ENCODE measurements around the gene ATG9A.

Gene ATG9A

GRCh38 chr2:219277703-219278654 is 48.5 kb upstream of the ATG9A start:
- peak; percentile 44 for ATAC-seq

DNA sequence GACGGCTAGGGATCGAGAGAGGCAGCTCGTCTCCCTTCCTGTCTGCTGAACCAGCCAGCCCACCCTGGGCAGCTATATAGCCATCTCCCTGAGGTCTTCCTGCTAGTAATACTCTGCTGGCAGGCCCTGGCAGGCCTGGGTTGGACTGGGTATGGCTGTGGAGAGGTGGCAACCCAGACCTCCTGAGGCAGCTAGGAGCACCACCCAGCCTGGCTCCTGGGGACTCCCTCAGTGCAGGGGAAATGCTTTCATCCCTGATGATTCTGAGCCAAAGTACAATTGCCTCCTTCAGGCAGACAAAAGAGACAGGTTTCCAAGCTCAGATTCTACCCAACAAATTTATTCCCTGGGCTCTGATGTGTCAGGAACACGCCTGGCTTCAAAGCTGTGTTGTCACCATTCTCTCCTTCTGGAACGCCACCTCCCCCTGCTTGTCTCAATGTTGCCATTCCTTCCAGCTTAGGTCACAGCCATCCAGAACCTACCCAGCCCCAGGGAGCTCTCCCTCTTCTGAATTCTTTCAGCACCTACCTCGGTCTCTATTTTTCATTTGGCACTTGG is 45.0 kb upstream of the ATG9A start:
- no peak for TF ChIP-seq ZFP30 (CRISPR knock-in tag; IDR thresholded peaks at IDR 0.05)
- no peak for TF ChIP-seq ZNF565 (CRISPR knock-in tag; conservative IDR thresholded peaks at IDR 0.05; ENCODE audit: low read depth)
- no peak for TF ChIP-seq SNAI2 (CRISPR knock-in tag; IDR thresholded peaks at IDR 0.05)
- TF ChIP-seq ZNF70 (CRISPR knock-in tag; IDR thresholded peaks at IDR 0.05), result no peak
- TF ChIP-seq POU6F1 (CRISPR knock-in tag; IDR thresholded peaks at IDR 0.05; ENCODE audit: borderline replicate concordance, low read depth), result no peak
- no peak for TF ChIP-seq TOX (CRISPR knock-in tag; IDR thresholded peaks at IDR 0.05; ENCODE audit: borderline replicate concordance)
- TF ChIP-seq ISL1 (CRISPR knock-in tag; IDR thresholded peaks at IDR 0.05), result no peak
- TF ChIP-seq CSDC2 (CRISPR knock-in tag; IDR thresholded peaks at IDR 0.05), result no peak
- TF ChIP-seq ZNF8 (CRISPR knock-in tag; IDR thresholded peaks at IDR 0.05), result no peak
- peak; percentile 25 for ATAC-seq

More at GRCh38 chr2:219277703-219278654, 48.5 kb upstream of the ATG9A start:
- no peak for TF ChIP-seq ISL1 (CRISPR knock-in tag; IDR thresholded peaks at IDR 0.05)
- no peak for TF ChIP-seq OSR1 (CRISPR knock-in tag; IDR thresholded peaks at IDR 0.05)
- TF ChIP-seq, protein P1, sequence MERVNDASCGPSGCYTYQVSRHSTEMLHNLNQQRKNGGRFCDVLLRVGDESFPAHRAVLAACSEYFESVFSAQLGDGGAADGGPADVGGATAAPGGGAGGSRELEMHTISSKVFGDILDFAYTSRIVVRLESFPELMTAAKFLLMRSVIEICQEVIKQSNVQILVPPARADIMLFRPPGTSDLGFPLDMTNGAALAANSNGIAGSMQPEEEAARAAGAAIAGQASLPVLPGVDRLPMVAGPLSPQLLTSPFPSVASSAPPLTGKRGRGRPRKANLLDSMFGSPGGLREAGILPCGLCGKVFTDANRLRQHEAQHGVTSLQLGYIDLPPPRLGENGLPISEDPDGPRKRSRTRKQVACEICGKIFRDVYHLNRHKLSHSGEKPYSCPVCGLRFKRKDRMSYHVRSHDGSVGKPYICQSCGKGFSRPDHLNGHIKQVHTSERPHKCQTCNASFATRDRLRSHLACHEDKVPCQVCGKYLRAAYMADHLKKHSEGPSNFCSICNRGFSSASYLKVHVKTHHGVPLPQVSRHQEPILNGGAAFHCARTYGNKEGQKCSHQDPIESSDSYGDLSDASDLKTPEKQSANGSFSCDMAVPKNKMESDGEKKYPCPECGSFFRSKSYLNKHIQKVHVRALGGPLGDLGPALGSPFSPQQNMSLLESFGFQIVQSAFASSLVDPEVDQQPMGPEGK (CRISPR knock-in tag; IDR thresholded peaks at IDR 0.05; ENCODE audit: borderline replicate concordance), result no peak

DNA sequence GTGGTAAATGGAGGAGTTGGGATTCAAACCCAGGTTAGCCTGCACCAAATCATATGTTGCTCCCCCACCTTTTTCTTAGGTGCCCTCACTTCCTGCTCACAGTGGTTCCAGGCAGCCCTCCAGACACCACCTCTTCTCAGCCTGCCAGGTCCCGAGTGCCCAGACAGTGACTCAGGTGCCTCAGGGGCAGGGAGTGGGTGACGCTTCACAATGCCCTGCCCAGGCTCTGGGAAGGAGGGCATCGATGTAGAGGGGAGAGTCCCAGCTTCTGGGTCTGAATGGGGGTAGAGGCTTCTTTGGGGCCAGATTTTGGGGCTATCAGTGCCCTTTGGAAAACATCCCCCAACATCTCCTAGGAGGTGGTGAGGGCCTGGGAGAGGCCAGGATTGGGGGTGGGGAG is 44.5 kb upstream of the ATG9A start:
- TF ChIP-seq POU6F1 (CRISPR knock-in tag; IDR thresholded peaks at IDR 0.05; ENCODE audit: borderline replicate concordance, low read depth) (no peak), SNAI2 (CRISPR knock-in tag; IDR thresholded peaks at IDR 0.05) (no peak), OSR1 (CRISPR knock-in tag; IDR thresholded peaks at IDR 0.05) (no peak), ARNTL (CRISPR knock-in tag; IDR thresholded peaks at IDR 0.05; ENCODE audit: borderline replicate concordance, low read depth) (no peak), ZNF70 (CRISPR knock-in tag; IDR thresholded peaks at IDR 0.05) (no peak), PPARA (CRISPR knock-in tag; IDR thresholded peaks at IDR 0.05; ENCODE audit: borderline replicate concordance) (no peak), ZC3H10 (CRISPR knock-in tag; IDR thresholded peaks at IDR 0.05) (no peak), ZNF8 (CRISPR knock-in tag; IDR thresholded peaks at IDR 0.05) (no peak), TCF4 (CRISPR knock-in tag; IDR thresholded peaks at IDR 0.05; ENCODE audit: borderline replicate concordance) (no peak), TSHZ2 (CRISPR knock-in tag; IDR thresholded peaks at IDR 0.05) (no peak), TOX (CRISPR knock-in tag; IDR thresholded peaks at IDR 0.05; ENCODE audit: borderline replicate concordance) (no peak), ZFP3 (CRISPR knock-in tag; IDR thresholded peaks at IDR 0.05) (no peak), CREB5 (CRISPR knock-in tag; IDR thresholded peaks at IDR 0.05; ENCODE audit: low read depth) (no peak), ESRRG (CRISPR knock-in tag; IDR thresholded peaks at IDR 0.05) (no peak), ZFP30 (CRISPR knock-in tag; IDR thresholded peaks at IDR 0.05) (no peak), BACH2 (CRISPR knock-in tag; IDR thresholded peaks at IDR 0.05; ENCODE audit: borderline replicate concordance) (no peak)
- TF ChIP-seq, protein P2, sequence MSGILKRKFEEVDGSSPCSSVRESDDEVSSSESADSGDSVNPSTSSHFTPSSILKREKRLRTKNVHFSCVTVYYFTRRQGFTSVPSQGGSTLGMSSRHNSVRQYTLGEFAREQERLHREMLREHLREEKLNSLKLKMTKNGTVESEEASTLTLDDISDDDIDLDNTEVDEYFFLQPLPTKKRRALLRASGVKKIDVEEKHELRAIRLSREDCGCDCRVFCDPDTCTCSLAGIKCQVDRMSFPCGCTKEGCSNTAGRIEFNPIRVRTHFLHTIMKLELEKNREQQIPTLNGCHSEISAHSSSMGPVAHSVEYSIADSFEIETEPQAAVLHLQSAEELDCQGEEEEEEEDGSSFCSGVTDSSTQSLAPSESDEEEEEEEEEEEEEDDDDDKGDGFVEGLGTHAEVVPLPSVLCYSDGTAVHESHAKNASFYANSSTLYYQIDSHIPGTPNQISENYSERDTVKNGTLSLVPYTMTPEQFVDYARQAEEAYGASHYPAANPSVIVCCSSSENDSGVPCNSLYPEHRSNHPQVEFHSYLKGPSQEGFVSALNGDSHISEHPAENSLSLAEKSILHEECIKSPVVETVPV (CRISPR knock-in tag; IDR thresholded peaks at IDR 0.05), result no peak
- no peak for ATAC-seq
